ENCODE results near the gene TMEM255B.

- TF ChIP-seq FOXP1 (CRISPR knock-in tag; IDR thresholded peaks at IDR 0.05; ENCODE audit: borderline replicate concordance) (no peak), SMAD4 (CRISPR knock-in tag; IDR thresholded peaks at IDR 0.05) (no peak), CTCF (IDR thresholded peaks at IDR 0.05) (no peak), USF1 (CRISPR knock-in tag; IDR thresholded peaks at IDR 0.05) (no peak), SP1 (CRISPR knock-in tag; conservative IDR thresholded peaks at IDR 0.05) (no peak), TCF7 (CRISPR knock-in tag; IDR thresholded peaks at IDR 0.05; ENCODE audit: low read depth) (no peak), ZNF425 (CRISPR knock-in tag; conservative IDR thresholded peaks at IDR 0.05) (no peak), STAT6 (CRISPR knock-in tag; conservative IDR thresholded peaks at IDR 0.05; ENCODE audit: low read depth) (no peak)
Measured at GRCh38 chr13:113834496-113835200, 75.6 kb downstream of the TMEM255B start.
